ENCODE data around the gene CXCR2. TPM values are rescaled to one million over a fixed set of nuclear protein-coding genes. Genes with fewer than 3 reads are reported as not detected.
A peak's percentile ranks its signal among the peaks of the same experiment; 100 is the strongest.
"Not testable (repeated sequence)": the region's sequence is repeated elsewhere in the genome, so short reads cannot be mapped to it uniquely, and the experiment has no call there.

The CXCR2 gene
- total and polyA plus RNA-seq, 12 donors = 0.10 to 2.2 (median 0.38) TPM; not detected in 3

DNA sequence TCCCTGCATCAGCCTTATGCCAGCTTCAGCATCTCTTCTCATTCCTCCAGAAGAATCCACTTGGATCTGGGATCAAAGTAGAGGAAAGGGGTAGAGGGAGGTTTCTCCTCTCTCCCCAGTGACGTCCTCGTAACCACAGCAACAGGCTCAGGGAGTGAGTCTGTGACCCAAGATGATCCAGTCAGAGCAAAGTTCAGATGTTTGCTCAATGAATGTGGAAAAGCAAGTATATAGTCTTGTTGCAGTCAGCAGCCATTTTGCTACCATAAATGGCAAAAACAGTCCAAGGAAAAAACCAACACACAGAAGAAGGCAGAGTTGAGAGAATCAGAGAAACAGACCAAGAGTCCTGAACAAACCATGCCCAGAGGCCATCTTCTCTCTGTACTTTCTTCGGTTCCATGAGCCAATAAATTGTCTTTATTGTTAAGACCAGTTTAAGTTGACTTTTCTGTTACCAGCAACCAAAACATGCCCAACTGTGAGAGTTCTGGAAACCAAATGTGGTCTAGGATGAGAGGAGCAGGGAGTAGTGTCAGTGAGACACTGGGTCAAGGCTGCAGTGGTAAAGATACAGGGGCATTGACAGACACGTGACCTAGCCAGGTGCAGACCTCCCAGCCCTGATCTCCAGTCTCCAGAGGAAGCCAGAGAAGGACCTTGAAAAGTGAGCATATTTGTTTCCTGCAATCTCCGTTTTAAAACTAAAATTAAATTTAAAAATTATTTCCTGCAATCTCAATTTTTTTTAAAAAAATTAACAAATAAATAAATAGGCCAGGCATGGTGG, 44.1 kb downstream of the CXCR2 start:
- Histone ChIP-seq H3K36me3 (replicated peaks in 1 of 2) (no peaks in the 10 kb centered on the region), H3K27me3 (peaks cover 8% of the 10 kb centered on the region), H3K4me1 (replicated peaks in 1 of 2) (no peaks in the 10 kb centered on the region), H3K27ac (no peak overlapping the region), H3K9me3 (replicated peaks in 1 of 3) (no peaks in the 10 kb centered on the region), H3K4me3 (no peak overlapping the region)
- DNase-seq = peak in 2 of 7 donors; percentile 23 to 26
- intact Hi-C loops (cut with DNase I) = no loop called here
- WGBS, 4 donors = 55 to 65% (median 64%) methylated on average over 5 of the region's 5 CpGs
- TF ChIP-seq, protein P1, sequence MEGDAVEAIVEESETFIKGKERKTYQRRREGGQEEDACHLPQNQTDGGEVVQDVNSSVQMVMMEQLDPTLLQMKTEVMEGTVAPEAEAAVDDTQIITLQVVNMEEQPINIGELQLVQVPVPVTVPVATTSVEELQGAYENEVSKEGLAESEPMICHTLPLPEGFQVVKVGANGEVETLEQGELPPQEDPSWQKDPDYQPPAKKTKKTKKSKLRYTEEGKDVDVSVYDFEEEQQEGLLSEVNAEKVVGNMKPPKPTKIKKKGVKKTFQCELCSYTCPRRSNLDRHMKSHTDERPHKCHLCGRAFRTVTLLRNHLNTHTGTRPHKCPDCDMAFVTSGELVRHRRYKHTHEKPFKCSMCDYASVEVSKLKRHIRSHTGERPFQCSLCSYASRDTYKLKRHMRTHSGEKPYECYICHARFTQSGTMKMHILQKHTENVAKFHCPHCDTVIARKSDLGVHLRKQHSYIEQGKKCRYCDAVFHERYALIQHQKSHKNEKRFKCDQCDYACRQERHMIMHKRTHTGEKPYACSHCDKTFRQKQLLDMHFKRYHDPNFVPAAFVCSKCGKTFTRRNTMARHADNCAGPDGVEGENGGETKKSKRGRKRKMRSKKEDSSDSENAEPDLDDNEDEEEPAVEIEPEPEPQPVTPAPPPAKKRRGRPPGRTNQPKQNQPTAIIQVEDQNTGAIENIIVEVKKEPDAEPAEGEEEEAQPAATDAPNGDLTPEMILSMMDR (IDR thresholded peaks at IDR 0.05) = no peak
- TF ChIP-seq POLR2A (IDR thresholded peaks at IDR 0.05) = no peak

DNA sequence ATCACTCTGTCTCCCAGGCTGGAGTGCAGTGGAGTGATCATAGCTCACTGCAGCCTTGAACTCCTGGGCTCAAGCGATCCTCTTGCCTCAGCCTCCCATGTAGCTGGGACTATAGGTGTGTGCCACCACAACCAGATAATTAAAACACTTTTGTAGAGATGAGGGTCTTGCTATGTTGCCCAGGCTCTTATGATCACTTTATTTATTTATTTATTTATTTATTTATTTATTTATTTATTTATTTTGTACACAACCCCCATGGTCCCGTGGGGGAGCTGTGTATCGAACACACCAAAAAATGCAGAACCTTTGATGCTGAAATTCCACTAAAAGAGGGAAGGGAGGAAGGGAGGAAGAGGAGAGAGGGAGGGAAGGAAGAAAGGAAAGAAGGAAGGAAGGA, 45.9 kb downstream of the CXCR2 start:
- H3K27ac ChIP-seq; DNase-seq; intact Hi-C loops (cut with DNase I); H3K4me3 ChIP-seq; H3K4me1 ChIP-seq (replicated peaks in 1 of 2); H3K9me3 ChIP-seq (replicated peaks in 1 of 3); H3K36me3 ChIP-seq (replicated peaks in 1 of 2); H3K27me3 ChIP-seq: not testable (repeated sequence)
- WGBS, 4 donors = 83 to 98% (median 89%) methylated on average over 3 of the region's 3 CpGs

DNA sequence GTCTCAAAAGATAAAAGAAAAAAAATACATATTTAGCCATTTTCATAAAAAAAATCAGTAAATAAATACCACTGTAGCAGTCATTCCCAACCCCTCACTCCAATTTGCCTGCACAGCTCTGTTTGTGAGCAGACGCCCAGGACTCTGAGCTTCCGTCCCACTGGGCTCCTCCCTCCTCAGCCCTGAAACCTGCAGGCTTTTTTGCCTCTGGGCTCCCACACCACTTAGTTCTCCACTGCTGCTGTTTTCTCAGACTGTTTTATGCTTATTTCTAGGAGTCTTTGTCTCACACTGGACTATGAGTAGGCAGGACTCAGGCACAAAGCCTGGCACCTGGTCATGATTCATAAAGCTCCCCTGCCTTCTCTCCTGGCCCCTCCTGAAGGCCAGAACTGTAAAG, 47.0 kb downstream of the CXCR2 start:
- no peaks in the 10 kb centered on the region for H3K27me3 ChIP-seq
- no peak for TF ChIP-seq POLR2A (IDR thresholded peaks at IDR 0.05)
- intact Hi-C loops (cut with DNase I) = no loop called here
- WGBS, 4 donors = 73 to 80% (median 80%) methylated on average over 2 of the region's 2 CpGs
- H3K36me3 ChIP-seq (replicated peaks in 1 of 2) = no peaks in the 10 kb centered on the region
- no peak for DNase-seq
- no peak overlapping the region for H3K27ac ChIP-seq
- no peak overlapping the region for H3K4me3 ChIP-seq
- H3K9me3 ChIP-seq (replicated peaks in 1 of 3) = no peaks in the 10 kb centered on the region
- no peaks in the 10 kb centered on the region for H3K4me1 ChIP-seq (replicated peaks in 1 of 2)

DNA sequence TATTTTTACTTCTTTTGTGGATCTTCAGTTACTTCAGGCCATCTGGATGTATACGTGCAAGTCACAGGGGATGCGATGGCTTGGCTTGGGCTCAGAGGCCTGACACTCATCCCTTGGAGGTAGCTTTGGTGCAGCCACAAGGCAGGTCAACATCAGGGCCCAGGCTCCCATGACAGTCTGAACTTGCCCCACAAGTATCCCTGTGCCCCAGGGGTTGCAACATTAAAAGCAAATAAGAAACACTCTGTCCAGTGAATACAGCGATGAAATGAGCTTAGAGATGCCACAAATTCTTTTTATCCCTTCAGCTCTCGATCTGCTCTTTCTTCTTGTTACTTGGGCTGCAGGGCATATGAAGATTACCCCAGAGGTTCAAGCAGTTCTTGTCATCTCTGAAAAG, 54.0 kb downstream of the CXCR2 start:
- H3K27ac ChIP-seq = no peak overlapping the region
- no peaks in the 10 kb centered on the region for H3K9me3 ChIP-seq (replicated peaks in 1 of 3)
- intact Hi-C loops (cut with DNase I) = no loop called here
- no peaks in the 10 kb centered on the region for H3K27me3 ChIP-seq
- H3K36me3 ChIP-seq (replicated peaks in 1 of 2) = no peaks in the 10 kb centered on the region
- DNase-seq = no peak
- WGBS, 4 donors = 90 to 97% (median 93%) methylated on average over 4 of the region's 4 CpGs
- H3K4me1 ChIP-seq (replicated peaks in 1 of 2) = no peaks in the 10 kb centered on the region
- no peak overlapping the region for H3K4me3 ChIP-seq
- no peak for TF ChIP-seq POLR2A (IDR thresholded peaks at IDR 0.05)
- TF ChIP-seq, protein P1 (IDR thresholded peaks at IDR 0.05) = no peak

DNA sequence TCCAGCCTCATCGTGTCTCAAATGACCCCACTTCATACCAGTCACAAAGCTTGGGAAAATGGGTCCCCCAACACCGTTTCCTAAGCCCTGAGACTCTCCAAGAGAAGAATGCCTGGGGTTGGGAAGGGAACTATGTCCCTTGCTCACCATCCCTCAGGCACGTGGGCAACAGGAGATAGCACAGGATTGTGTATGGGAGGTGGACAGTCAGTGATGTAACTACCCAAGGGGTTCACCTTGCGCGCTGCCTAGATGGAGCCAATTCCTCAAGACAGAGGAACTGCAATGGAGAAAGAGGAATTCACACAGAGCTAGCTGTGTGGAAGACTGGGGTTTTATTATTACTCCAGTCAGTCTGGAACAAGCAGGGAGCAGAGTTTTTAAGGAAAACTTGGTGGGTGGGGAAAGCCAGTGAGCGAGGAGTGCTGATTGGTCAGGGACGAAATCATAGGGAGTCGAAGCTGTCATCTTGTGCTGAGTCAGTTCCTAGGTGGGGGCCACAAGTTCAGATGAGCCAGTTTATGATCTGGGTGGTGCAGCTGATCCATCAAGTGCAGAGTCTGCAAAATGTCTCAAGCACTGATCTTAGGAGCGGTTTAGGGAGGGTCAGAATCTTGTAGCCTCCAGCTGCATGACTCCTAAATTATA, 54.8 kb downstream of the CXCR2 start:
- intact Hi-C loops (cut with DNase I) = no loop called here
- TF ChIP-seq POLR2A (IDR thresholded peaks at IDR 0.05) = no peak
- H3K4me3 ChIP-seq = no peak overlapping the region
- H3K27ac ChIP-seq = no peak overlapping the region
- H3K9me3 ChIP-seq (replicated peaks in 1 of 3) = no peaks in the 10 kb centered on the region
- H3K36me3 ChIP-seq (replicated peaks in 1 of 2) = no peaks in the 10 kb centered on the region
- WGBS, 4 donors = 63 to 69% (median 66%) methylated on average over 9 of the region's 9 CpGs
- no peaks in the 10 kb centered on the region for H3K4me1 ChIP-seq (replicated peaks in 1 of 2)
- no peaks in the 10 kb centered on the region for H3K27me3 ChIP-seq
- no peak for DNase-seq

All from adrenal gland (tissue), 12 donors.